Measurements from ENCODE around the gene ABCA2. TPM values are rescaled to one million over a fixed set of nuclear protein-coding genes. Genes with fewer than 3 reads are reported as not detected.
A peak's percentile ranks its signal among the peaks of the same experiment; 100 is the strongest.

ABCA2 gene
- total and polyA plus RNA-seq, 2 donors from 2014 or later, result 39.2 to 72.1 TPM

GRCh38 chr9:136981588-136982231 lies 46.3 kb downstream of the ABCA2 start:
- H3K36me3 ChIP-seq (ENCODE audit: control insufficient read depth in 2 of 3, insufficient read depth in 3 of 3, low read length in 3 of 3), result peaks cover 0 to 3% (median 0%) of the 10 kb centered on the region in 3 donors
- DNase-seq, result peak in 2 of 5 donors; percentile 57 to 87
- TF ChIP-seq CTCF (IDR thresholded peaks at IDR 0.05; ENCODE audit: borderline replicate concordance, extremely low read depth, insufficient read depth), result no peak
- no peak for FAIRE-seq
- no peak overlapping the region for H3K9ac ChIP-seq (ENCODE audit: low read length in 3 of 3)
- peak overlapping the region; percentile 51 to 80 for H3K27ac ChIP-seq (ENCODE audit: low read depth in 2 of 2, low read length in 2 of 2)
- peaks cover 0 to 6% (median 0%) of the 10 kb centered on the region in 3 donors for H3K4me1 ChIP-seq (ENCODE audit: control insufficient read depth in 2 of 3, insufficient read depth in 2 of 3, low read depth in 1 of 3, low read length in 3 of 3)
- H3K4me3 ChIP-seq (ENCODE audit: low read length in 3 of 3), result no peak overlapping the region
- H3K27me3 ChIP-seq (ENCODE audit: control insufficient read depth, insufficient read depth, low read length), result peaks cover 7% of the 10 kb centered on the region
- intact Hi-C loops (cut with DNase I), result no loop called here
- H3K9me3 ChIP-seq (ENCODE audit: control insufficient read depth in 2 of 3, insufficient read depth in 1 of 3, low read length in 3 of 3), result no peaks in the 10 kb centered on the region

GRCh38 chr9:136980669-136981478 lies 47.2 kb downstream of the ABCA2 start:
- H3K9ac ChIP-seq (ENCODE audit: low read length in 3 of 3), result no peak overlapping the region
- no peak for TF ChIP-seq CTCF (IDR thresholded peaks at IDR 0.05; ENCODE audit: borderline replicate concordance, extremely low read depth, insufficient read depth)
- peak overlapping the region in 1 of 2 donors; percentile 78 for H3K27ac ChIP-seq (ENCODE audit: low read depth in 2 of 2, low read length in 2 of 2)
- H3K4me3 ChIP-seq (ENCODE audit: low read length in 3 of 3), result no peak overlapping the region
- DNase-seq (no peak), FAIRE-seq (no peak)
- intact Hi-C loops (cut with DNase I), result no loop called here
- H3K36me3 ChIP-seq (ENCODE audit: control insufficient read depth in 2 of 3, insufficient read depth in 3 of 3, low read length in 3 of 3), result peaks cover 0 to 3% (median 0%) of the 10 kb centered on the region in 3 donors
- H3K9me3 ChIP-seq (ENCODE audit: control insufficient read depth in 2 of 3, insufficient read depth in 1 of 3, low read length in 3 of 3), result no peaks in the 10 kb centered on the region
- H3K27me3 ChIP-seq (ENCODE audit: control insufficient read depth, insufficient read depth, low read length), result peaks cover 5% of the 10 kb centered on the region
- peaks cover 0 to 6% (median 0%) of the 10 kb centered on the region in 3 donors for H3K4me1 ChIP-seq (ENCODE audit: control insufficient read depth in 2 of 3, insufficient read depth in 2 of 3, low read depth in 1 of 3, low read length in 3 of 3)

GRCh38 chr9:136979769-136980587 lies 48.1 kb downstream of the ABCA2 start:
- Histone ChIP-seq H3K27me3 (ENCODE audit: control insufficient read depth, insufficient read depth, low read length) (peaks cover 5% of the 10 kb centered on the region), H3K4me1 (ENCODE audit: control insufficient read depth in 2 of 3, insufficient read depth in 2 of 3, low read depth in 1 of 3, low read length in 3 of 3) (peaks cover 0 to 13% (median 0%) of the 10 kb centered on the region in 3 donors), H3K27ac (ENCODE audit: low read depth in 2 of 2, low read length in 2 of 2) (no peak overlapping the region), H3K9ac (ENCODE audit: low read length in 3 of 3) (no peak overlapping the region), H3K9me3 (ENCODE audit: control insufficient read depth in 2 of 3, insufficient read depth in 1 of 3, low read length in 3 of 3) (no peaks in the 10 kb centered on the region), H3K36me3 (ENCODE audit: control insufficient read depth in 2 of 3, insufficient read depth in 3 of 3, low read length in 3 of 3) (peaks cover 0 to 3% (median 0%) of the 10 kb centered on the region in 3 donors), H3K4me3 (ENCODE audit: low read length in 3 of 3) (no peak overlapping the region)
- intact Hi-C loops (cut with DNase I), result no loop called here
- no peak for TF ChIP-seq CTCF (IDR thresholded peaks at IDR 0.05; ENCODE audit: borderline replicate concordance, extremely low read depth, insufficient read depth)
- FAIRE-seq (no peak), DNase-seq (no peak)

Data from kidney (tissue), 14 donors.